Prostate gland (tissue), 2 donors: ENCODE measurements around the gene ZWINT.

Experiments
- CTCF ChIP-seq, 4 experiments: fragments of 200-600 bp in 2 of 4; fragments of 450-650 bp in 2 of 4; sonication (generic) in 2 of 4; IDR thresholded peaks; 1 replicate in 3 of 4; 2 replicates in 1 of 4; pipeline ENCODE4 v1.5.1; 2016 to 2019; ENCODE audit warnings: antibody characterized with exemption in 4 of 4, mild to moderate bottlenecking in 2 of 4, moderate library complexity in 2 of 4
- POLR2A ChIP-seq: fragments of 450-650 bp; IDR thresholded peaks from one replicate; pipeline ENCODE4 v1.6.1; 2016; ENCODE audit warnings: antibody characterized with exemption, mild to moderate bottlenecking
- POLR2AphosphoS5 ChIP-seq: sonication (generic); formaldehyde crosslinking; IDR thresholded peaks from one replicate; pipeline ENCODE4 v1.6.1; 2017; ENCODE audit warnings: antibody characterized with exemption

- no peak for TF ChIP-seq POLR2AphosphoS5
- TF ChIP-seq CTCF (IDR thresholded peaks at IDR 0.05) = no peak
- no peak for TF ChIP-seq POLR2A
Observed at GRCh38 chr10:56360583-56360966, 484 bp downstream of the ZWINT start.
